Transverse colon (tissue), 4 donors: ENCODE data around the gene TSPAN13. TPM values are rescaled to one million over a fixed set of nuclear protein-coding genes. Genes with fewer than 3 reads are reported as not detected.

Source experiments
- DNase-seq: peaks from one replicate; pipeline ENCODE4 v3.0.0-alpha.2; 2019
- H3K27ac ChIP-seq, 4 donors: fragments of 200-600 bp; sonication (generic); 2 replicates each; pipeline ENCODE4 v1.5.1; 2016 to 2018; ENCODE audit warnings: inconsistent platforms in 4 of 4
- H3K27me3 ChIP-seq: fragments of 200-600 bp; sonication (generic); 2 replicates; pipeline ENCODE4 v1.5.1; 2017; ENCODE audit warnings: inconsistent platforms
- H3K36me3 ChIP-seq, 4 donors: fragments of 200-600 bp; sonication (generic); 2 replicates each; pipeline ENCODE4 v1.5.1; 2017 to 2019; ENCODE audit warnings: inconsistent platforms in 4 of 4
- H3K4me1 ChIP-seq, 4 donors: fragments of 200-600 bp; sonication (generic); 2 replicates each; pipeline ENCODE4 v1.5.1; 2017 to 2020; ENCODE audit warnings: inconsistent platforms in 4 of 4
- H3K4me3 ChIP-seq, 4 donors: fragments of 200-600 bp; sonication (generic); 1 replicate in 1 of 4; 2 replicates in 3 of 4; pipeline versions ENCODE4 v1.5.1 to v1.6.1; 2017 to 2019; ENCODE audit warnings: inconsistent platforms in 4 of 4
- H3K9me3 ChIP-seq, 2 donors: fragments of 200-600 bp; sonication (generic); 2 replicates each; pipeline ENCODE4 v1.5.1; 2017 to 2019; ENCODE audit warnings: inconsistent platforms in 2 of 2
- EP300 ChIP-seq: sonication (generic); formaldehyde crosslinking; IDR thresholded peaks from one replicate; pipeline ENCODE4 v1.6.1; 2017; ENCODE audit warnings: antibody characterized with exemption, low read depth
- POLR2A ChIP-seq: fragments of 450-650 bp; IDR thresholded peaks from one replicate; pipeline ENCODE4 v1.6.1; 2016; ENCODE audit warnings: antibody characterized with exemption, mild to moderate bottlenecking, moderate library complexity
- POLR2AphosphoS5 ChIP-seq, 3 donors: sonication (generic); formaldehyde crosslinking; IDR thresholded peaks; one replicate each; pipeline ENCODE4 v1.6.1; 2016; ENCODE audit warnings: antibody characterized with exemption in 3 of 3
- WGBS, 2 donors: methylation state at CpG; one replicate each; pipeline ENCODE4 v1.1.5; 2018; ENCODE audit warnings: low coverage in 1 of 2; 5-methylcytosine and 5-hydroxymethylcytosine counted together
- in situ Hi-C, 4 donors: fragments of 200-750 bp; cut with MboI; loops; one replicate each; pipeline versions ENCODE4 v1.15.0 to v1.15.1; 2017; ENCODE audit warnings: low sequenced_read_pairs in 3 of 4, low pct_ligation_motif_present in 1 of 4, low pct_unique_long_range_greater_than_20kb in 1 of 4
- intact Hi-C: fragments of 100-400 bp; cut with DNase I; formaldehyde crosslinking; loops from one replicate; pipeline ENCODE4 v1.15.1; 2023; ENCODE audit warnings: low total_unique reads
- total RNA-seq, 4 donors: library from RNA; depleted of rRNA; stranded (reverse); fragments of >200 nt; gene quantifications; one replicate each; pipeline ENCODE4 v1.1.0, GENCODE V29; 2016
- TF ChIP-seq, protein P1 (sequence below), 5 experiments: fragments of 200-600 bp in 3 of 5; fragments of 450-650 bp in 2 of 5; sonication (generic) in 3 of 5; IDR thresholded peaks; 1 replicate in 2 of 5; 2 replicates in 3 of 5; pipeline ENCODE4 v1.5.1; 2016 to 2017; ENCODE audit warnings: antibody characterized with exemption in 5 of 5, inconsistent platforms in 3 of 5, mild to moderate bottlenecking in 2 of 5, moderate library complexity in 1 of 5

Gene TSPAN13
- total RNA-seq, 4 donors from 2014 or later, result 6.8 to 44.4 (median 21.4) TPM

DNA sequence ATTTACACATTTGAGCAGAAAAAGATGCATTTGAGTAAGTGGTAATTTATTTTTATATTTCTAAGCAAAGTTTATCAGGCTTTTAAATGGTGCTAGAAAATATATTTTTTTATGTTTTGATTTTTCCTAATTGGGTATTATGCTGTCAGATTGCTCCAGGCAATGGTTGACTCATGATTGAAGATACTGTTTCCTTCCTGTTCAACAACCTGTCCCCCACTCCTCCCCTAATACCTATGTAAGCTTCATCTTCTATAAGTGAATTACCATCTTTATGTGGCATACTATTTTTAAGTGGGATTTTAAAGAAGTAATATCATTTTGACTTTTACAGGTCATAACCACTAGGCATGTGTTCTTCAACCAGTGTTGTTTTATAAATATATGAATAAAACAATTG lies 21.4 kb downstream of the TSPAN13 start:
- intact Hi-C loops (no loop called here), in situ Hi-C loops (no loop called here)
- H3K4me3 ChIP-seq, result no peak overlapping the region
- H3K27me3 ChIP-seq, result no peaks in the 10 kb centered on the region
- no peak for TF ChIP-seq EP300
- TF ChIP-seq POLR2A, result no peak
- TF ChIP-seq, protein P1, sequence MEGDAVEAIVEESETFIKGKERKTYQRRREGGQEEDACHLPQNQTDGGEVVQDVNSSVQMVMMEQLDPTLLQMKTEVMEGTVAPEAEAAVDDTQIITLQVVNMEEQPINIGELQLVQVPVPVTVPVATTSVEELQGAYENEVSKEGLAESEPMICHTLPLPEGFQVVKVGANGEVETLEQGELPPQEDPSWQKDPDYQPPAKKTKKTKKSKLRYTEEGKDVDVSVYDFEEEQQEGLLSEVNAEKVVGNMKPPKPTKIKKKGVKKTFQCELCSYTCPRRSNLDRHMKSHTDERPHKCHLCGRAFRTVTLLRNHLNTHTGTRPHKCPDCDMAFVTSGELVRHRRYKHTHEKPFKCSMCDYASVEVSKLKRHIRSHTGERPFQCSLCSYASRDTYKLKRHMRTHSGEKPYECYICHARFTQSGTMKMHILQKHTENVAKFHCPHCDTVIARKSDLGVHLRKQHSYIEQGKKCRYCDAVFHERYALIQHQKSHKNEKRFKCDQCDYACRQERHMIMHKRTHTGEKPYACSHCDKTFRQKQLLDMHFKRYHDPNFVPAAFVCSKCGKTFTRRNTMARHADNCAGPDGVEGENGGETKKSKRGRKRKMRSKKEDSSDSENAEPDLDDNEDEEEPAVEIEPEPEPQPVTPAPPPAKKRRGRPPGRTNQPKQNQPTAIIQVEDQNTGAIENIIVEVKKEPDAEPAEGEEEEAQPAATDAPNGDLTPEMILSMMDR (IDR thresholded peaks at IDR 0.05), result no peak
- no peak for TF ChIP-seq POLR2AphosphoS5 (IDR thresholded peaks at IDR 0.05)
- H3K27ac ChIP-seq, result no peak overlapping the region
- no peak for DNase-seq
- H3K9me3 ChIP-seq, result no peaks in the 10 kb centered on the region
- H3K36me3 ChIP-seq, result no peaks in the 10 kb centered on the region
- no peaks in the 10 kb centered on the region for H3K4me1 ChIP-seq

DNA sequence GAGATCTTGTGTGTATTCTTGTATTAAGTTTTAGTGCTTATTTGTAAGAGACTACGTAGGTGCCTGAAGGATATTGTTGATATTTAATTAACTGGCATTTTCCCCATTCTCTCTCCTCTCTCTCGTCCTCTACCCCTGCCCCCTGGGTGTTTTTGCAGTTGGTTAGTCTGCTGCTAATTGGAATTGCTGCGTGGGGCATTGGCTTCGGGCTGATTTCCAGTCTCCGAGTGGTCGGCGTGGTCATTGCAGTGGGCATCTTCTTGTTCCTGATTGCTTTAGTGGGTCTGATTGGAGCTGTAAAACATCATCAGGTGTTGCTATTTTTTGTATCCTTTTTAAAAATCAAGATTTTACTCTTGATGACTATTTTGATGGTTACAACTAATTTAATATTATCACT lies 22.5 kb downstream of the TSPAN13 start:
- in situ Hi-C loops, result no loop called here

DNA sequence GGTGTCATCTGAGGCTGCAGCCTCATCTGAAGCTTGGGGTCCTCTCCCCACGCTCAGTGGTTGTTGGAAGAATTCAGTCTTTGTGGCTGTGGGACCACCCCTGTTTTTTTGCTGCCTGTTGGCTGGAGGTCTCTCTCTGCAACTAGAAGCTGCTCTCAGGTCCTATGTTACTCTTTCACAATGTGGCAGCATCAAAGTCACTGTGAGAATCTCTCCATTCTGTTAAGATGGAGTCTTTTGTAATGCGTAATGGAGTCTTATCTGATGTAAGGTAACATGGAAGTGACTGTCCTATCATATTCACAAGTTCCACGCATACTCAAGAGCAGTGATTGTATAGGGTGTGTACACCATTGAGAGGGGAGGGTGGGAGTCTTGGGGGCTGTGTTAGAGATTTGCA lies 24.9 kb downstream of the TSPAN13 start:
- Histone ChIP-seq H3K36me3 (no peaks in the 10 kb centered on the region), H3K27me3 (no peaks in the 10 kb centered on the region), H3K9me3 (no peaks in the 10 kb centered on the region), H3K4me1 (no peaks in the 10 kb centered on the region), H3K27ac (no peak overlapping the region), H3K4me3 (no peak overlapping the region)
- intact Hi-C loops (no loop called here), in situ Hi-C loops (no loop called here)
- DNase-seq, result no peak
- TF ChIP-seq POLR2AphosphoS5 (IDR thresholded peaks at IDR 0.05), result no peak
- TF ChIP-seq POLR2A, result no peak
- TF ChIP-seq, protein P1 (IDR thresholded peaks at IDR 0.05), result no peak
- TF ChIP-seq EP300, result no peak
- WGBS, 2 donors, result 98 to 100% methylated on average over 1 to 3 of the region's 3 CpGs

More for the DNA sequence above, 22.5 kb downstream of the TSPAN13 start:
- 88 to 100% methylated on average over 1 to 7 of the region's 7 CpGs for WGBS, 2 donors
- H3K36me3 ChIP-seq, result no peaks in the 10 kb centered on the region
- H3K27me3 ChIP-seq, result no peaks in the 10 kb centered on the region
- no peak for DNase-seq
- no peak overlapping the region for H3K27ac ChIP-seq
- no peaks in the 10 kb centered on the region for H3K9me3 ChIP-seq
- H3K4me3 ChIP-seq, result no peak overlapping the region
- H3K4me1 ChIP-seq, result no peaks in the 10 kb centered on the region
- TF ChIP-seq EP300 (no peak), POLR2AphosphoS5 (IDR thresholded peaks at IDR 0.05) (no peak), POLR2A (no peak)
- TF ChIP-seq, protein P1 (IDR thresholded peaks at IDR 0.05), result no peak
- intact Hi-C loops, result no loop called here

DNA sequence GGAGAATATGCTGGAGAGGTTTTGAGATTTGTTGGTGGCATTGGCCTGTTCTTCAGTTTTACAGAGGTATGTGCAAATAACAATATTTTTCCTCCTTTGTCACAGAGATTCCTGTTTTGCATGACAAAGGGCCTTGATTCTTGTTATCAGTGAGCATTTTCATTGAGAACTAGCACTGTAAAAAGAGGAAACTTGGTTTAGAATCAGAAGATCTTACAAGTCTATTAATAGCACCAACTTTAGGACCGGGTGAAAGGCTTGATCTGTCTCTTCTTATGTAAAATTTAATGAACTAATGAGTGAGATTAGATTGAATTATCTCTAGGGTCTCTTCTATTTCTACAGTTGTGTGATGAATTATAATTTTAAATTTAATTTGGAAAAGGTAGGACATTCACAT lies 25.5 kb downstream of the TSPAN13 start:
- in situ Hi-C loops, result no loop called here
- Histone ChIP-seq H3K4me1 (no peaks in the 10 kb centered on the region), H3K36me3 (no peaks in the 10 kb centered on the region), H3K27me3 (no peaks in the 10 kb centered on the region), H3K9me3 (no peaks in the 10 kb centered on the region), H3K4me3 (no peak overlapping the region), H3K27ac (no peak overlapping the region)
- intact Hi-C loops, result no loop called here
- no peak for TF ChIP-seq EP300
- TF ChIP-seq POLR2AphosphoS5 (IDR thresholded peaks at IDR 0.05), result no peak
- TF ChIP-seq, protein P1 (IDR thresholded peaks at IDR 0.05), result no peak
- TF ChIP-seq POLR2A, result no peak
- DNase-seq, result no peak
- WGBS, 2 donors, result 69% methylated on average over 1 of the region's 1 CpG
